Peyer's patch (tissue), 4 donors: ENCODE data around the gene NPTX1. TPM values are rescaled to one million over a fixed set of nuclear protein-coding genes. Genes with fewer than 3 reads are reported as not detected.
A peak's percentile ranks its signal among the peaks of the same experiment; 100 is the strongest.

Experiments
- DNase-seq, 3 donors: peaks; one replicate each; pipeline ENCODE4 v3.0.0-alpha.2; 2017 to 2019
- H3K27ac ChIP-seq, 4 donors: fragments of 200-600 bp; sonication (generic); one replicate each; pipeline ENCODE4 v1.5.1; 2016 to 2019
- H3K27me3 ChIP-seq, 2 donors: fragments of 200-600 bp; sonication (generic); one replicate each; pipeline ENCODE4 v1.5.1; 2019
- H3K36me3 ChIP-seq, 3 donors: fragments of 200-600 bp; sonication (generic); one replicate each; pipeline ENCODE4 v1.5.1; 2016 to 2019
- H3K4me1 ChIP-seq, 4 donors: fragments of 200-600 bp; sonication (generic); one replicate each; pipeline ENCODE4 v1.5.1; 2016 to 2019
- H3K4me3 ChIP-seq, 4 donors: fragments of 200-600 bp; sonication (generic); 1 replicate in 3 of 4; 2 replicates in 1 of 4; pipeline ENCODE4 v1.5.1; 2016 to 2019; ENCODE audit warnings: mild to moderate bottlenecking in 1 of 4
- H3K9me3 ChIP-seq, 4 donors: fragments of 200-600 bp; sonication (generic); one replicate each; pipeline ENCODE4 v1.5.1; 2016 to 2019; ENCODE audit warnings: mild to moderate bottlenecking in 1 of 4
- CTCF ChIP-seq, 6 experiments: fragments of 450-650 bp in 4 of 6; fragments of 200-600 bp in 2 of 6; sonication (generic) in 1 of 6; IDR thresholded peaks; one replicate each; pipeline ENCODE4 v1.5.1; 2017 to 2019; ENCODE audit warnings: antibody characterized with exemption in 6 of 6, mild to moderate bottlenecking in 3 of 6, moderate library complexity in 1 of 6
- POLR2A ChIP-seq, 2 donors: fragments of 450-650 bp; IDR thresholded peaks; one replicate each; pipeline ENCODE4 v1.5.1; 2017; ENCODE audit warnings: antibody characterized with exemption in 2 of 2, mild to moderate bottlenecking in 2 of 2, moderate library complexity in 2 of 2
- total RNA-seq, 4 donors: library from RNA; depleted of rRNA; stranded (reverse); fragments of >200 nt; gene quantifications; one replicate each; pipeline ENCODE4 v1.1.0, GENCODE V29; 2016

NPTX1 gene
- total RNA-seq, 4 donors from 2014 or later = 0.80 to 1.8 TPM; not detected in 2

- peaks cover 0 to 1% (median 0%) of the 10 kb centered on the region in 3 donors for H3K36me3 ChIP-seq
- H3K9me3 ChIP-seq = no peaks in the 10 kb centered on the region
- TF ChIP-seq POLR2A (IDR thresholded peaks at IDR 0.05) (no peak), CTCF (IDR thresholded peaks at IDR 0.05) (no peak)
- H3K27me3 ChIP-seq = no peaks in the 10 kb centered on the region
- H3K4me3 ChIP-seq = no peak overlapping the region
- DNase-seq = peak in 1 of 3 donors; percentile 45
- no peak overlapping the region for H3K27ac ChIP-seq
- H3K4me1 ChIP-seq = peaks cover 0 to 10% (median 0%) of the 10 kb centered on the region in 4 donors
Observed at GRCh38 chr17:80424878-80425765, 51.3 kb downstream of the NPTX1 start.

GRCh38 chr17:80424261-80424660 lies 52.1 kb downstream of the NPTX1 start:
- peak in 1 of 3 donors; percentile 37 for DNase-seq
- Histone ChIP-seq H3K27ac (no peak overlapping the region), H3K9me3 (no peaks in the 10 kb centered on the region), H3K4me3 (no peak overlapping the region), H3K4me1 (peaks cover 0 to 10% (median 0%) of the 10 kb centered on the region in 4 donors), H3K36me3 (peaks cover 0 to 4% (median 0%) of the 10 kb centered on the region in 3 donors), H3K27me3 (no peaks in the 10 kb centered on the region)
- no peak for TF ChIP-seq POLR2A (IDR thresholded peaks at IDR 0.05)
- TF ChIP-seq CTCF (IDR thresholded peaks at IDR 0.05) = no peak

- H3K9me3 ChIP-seq = no peaks in the 10 kb centered on the region
- peak in 1 of 3 donors; percentile 29 for DNase-seq
- no peaks in the 10 kb centered on the region for H3K27me3 ChIP-seq
- TF ChIP-seq POLR2A (IDR thresholded peaks at IDR 0.05) (no peak), CTCF (IDR thresholded peaks at IDR 0.05) (no peak)
- no peak overlapping the region for H3K4me3 ChIP-seq
- H3K27ac ChIP-seq = no peak overlapping the region
- H3K4me1 ChIP-seq = peaks cover 0 to 10% (median 0%) of the 10 kb centered on the region in 4 donors
- H3K36me3 ChIP-seq = peaks cover 0 to 4% (median 0%) of the 10 kb centered on the region in 3 donors
Observed at GRCh38 chr17:80423536-80424225, 52.7 kb downstream of the NPTX1 start.

- Histone ChIP-seq H3K9me3 (no peaks in the 10 kb centered on the region), H3K4me3 (no peak overlapping the region), H3K27ac (no peak overlapping the region), H3K4me1 (peaks cover 0 to 10% (median 0%) of the 10 kb centered on the region in 4 donors), H3K36me3 (peaks cover 0 to 5% (median 0%) of the 10 kb centered on the region in 3 donors), H3K27me3 (no peaks in the 10 kb centered on the region)
- DNase-seq = no peak
- no peak for TF ChIP-seq POLR2A (IDR thresholded peaks at IDR 0.05)
- no peak for TF ChIP-seq CTCF (IDR thresholded peaks at IDR 0.05)
Observed at GRCh38 chr17:80422981-80423380, 53.4 kb downstream of the NPTX1 start.

GRCh38 chr17:80422276-80422675 lies 54.1 kb downstream of the NPTX1 start:
- Histone ChIP-seq H3K27me3 (no peaks in the 10 kb centered on the region), H3K27ac (no peak overlapping the region), H3K36me3 (peaks cover 0 to 12% (median 0%) of the 10 kb centered on the region in 3 donors), H3K9me3 (no peaks in the 10 kb centered on the region), H3K4me3 (no peak overlapping the region), H3K4me1 (peaks cover 0 to 10% (median 1%) of the 10 kb centered on the region in 4 donors)
- no peak for DNase-seq
- TF ChIP-seq POLR2A (IDR thresholded peaks at IDR 0.05) (no peak), CTCF (IDR thresholded peaks at IDR 0.05) (no peak)
